ENCODE measurements around the gene IL16. TPM values are rescaled to one million over a fixed set of nuclear protein-coding genes. Genes with fewer than 3 reads are reported as not detected.

IL16 gene
- total RNA-seq, 2 donors from 2014 or later = 11.1 to 17.1 TPM

GRCh38 chr15:81168131-81168526, 28.6 kb upstream of the IL16 start:
- ATAC-seq (ENCODE audit: insufficient number of reproducible peaks, low FRiP score, low read depth) (no peak), DNase-seq (ENCODE audit: low spot score) (no peak)
- no peak overlapping the region for H3K27ac ChIP-seq
- no peak for TF ChIP-seq CTCF (IDR thresholded peaks at IDR 0.05)
- H3K4me3 ChIP-seq = no peak overlapping the region
- H3K9me3 ChIP-seq = no peaks in the 10 kb centered on the region
- H3K36me3 ChIP-seq = no peaks in the 10 kb centered on the region
- peaks cover 0 to 5% of the 10 kb centered on the region in 2 donors for H3K4me1 ChIP-seq (ENCODE audit: control insufficient read depth in 1 of 2, low read depth in 2 of 2)
- no peaks in the 10 kb centered on the region for H3K27me3 ChIP-seq (replicated peaks; ENCODE audit: insufficient read depth)

- H3K4me3 ChIP-seq = no peak overlapping the region
- DNase-seq (ENCODE audit: low spot score) = no peak
- H3K4me1 ChIP-seq (ENCODE audit: control insufficient read depth in 1 of 2, low read depth in 2 of 2) = peaks cover 0 to 5% of the 10 kb centered on the region in 2 donors
- no peaks in the 10 kb centered on the region for H3K9me3 ChIP-seq
- ATAC-seq (ENCODE audit: insufficient number of reproducible peaks, low FRiP score, low read depth) = no peak
- H3K27me3 ChIP-seq (replicated peaks; ENCODE audit: insufficient read depth) = no peaks in the 10 kb centered on the region
- H3K36me3 ChIP-seq = no peaks in the 10 kb centered on the region
- no peak for TF ChIP-seq CTCF (IDR thresholded peaks at IDR 0.05)
- H3K27ac ChIP-seq = no peak overlapping the region
These were observed 28.0 kb upstream of the IL16 start for GRCh38 chr15:81168644-81169043.

- no peak overlapping the region for H3K27ac ChIP-seq
- ATAC-seq (ENCODE audit: insufficient number of reproducible peaks, low FRiP score, low read depth) (no peak), DNase-seq (ENCODE audit: low spot score) (no peak)
- TF ChIP-seq CTCF (IDR thresholded peaks at IDR 0.05) = no peak
- peaks cover 0 to 5% of the 10 kb centered on the region in 2 donors for H3K4me1 ChIP-seq (ENCODE audit: control insufficient read depth in 1 of 2, low read depth in 2 of 2)
- no peaks in the 10 kb centered on the region for H3K9me3 ChIP-seq
- no peaks in the 10 kb centered on the region for H3K36me3 ChIP-seq
- H3K4me3 ChIP-seq = no peak overlapping the region
- no peaks in the 10 kb centered on the region for H3K27me3 ChIP-seq (replicated peaks; ENCODE audit: insufficient read depth)
These were observed 26.2 kb upstream of the IL16 start for GRCh38 chr15:81170511-81170910.

GRCh38 chr15:81171286-81171685, 25.4 kb upstream of the IL16 start:
- Histone ChIP-seq H3K4me1 (ENCODE audit: control insufficient read depth in 1 of 2, low read depth in 2 of 2) (peaks cover 0 to 5% of the 10 kb centered on the region in 2 donors), H3K9me3 (no peaks in the 10 kb centered on the region), H3K4me3 (no peak overlapping the region), H3K36me3 (no peaks in the 10 kb centered on the region), H3K27ac (no peak overlapping the region), H3K27me3 (replicated peaks; ENCODE audit: insufficient read depth) (no peaks in the 10 kb centered on the region)
- DNase-seq (ENCODE audit: low spot score) = no peak
- TF ChIP-seq CTCF (IDR thresholded peaks at IDR 0.05) = no peak
- no peak for ATAC-seq (ENCODE audit: insufficient number of reproducible peaks, low FRiP score, low read depth)

- ATAC-seq (ENCODE audit: insufficient number of reproducible peaks, low FRiP score, low read depth) (no peak), DNase-seq (ENCODE audit: low spot score) (no peak)
- TF ChIP-seq CTCF (IDR thresholded peaks at IDR 0.05) = no peak
- Histone ChIP-seq H3K4me3 (no peak overlapping the region), H3K9me3 (no peaks in the 10 kb centered on the region), H3K36me3 (no peaks in the 10 kb centered on the region), H3K4me1 (ENCODE audit: control insufficient read depth in 1 of 2, low read depth in 2 of 2) (no peaks in the 10 kb centered on the region), H3K27me3 (replicated peaks; ENCODE audit: insufficient read depth) (no peaks in the 10 kb centered on the region), H3K27ac (no peak overlapping the region)
These were observed 22.4 kb upstream of the IL16 start for GRCh38 chr15:81174125-81174791.
